ENCODE results near the gene CTSE. TPM values are rescaled to one million over a fixed set of nuclear protein-coding genes. Genes with fewer than 3 reads are reported as not detected.
A peak's percentile ranks its signal among the peaks of the same experiment; 100 is the strongest.

The CTSE gene
- total and polyA plus RNA-seq, 2 of the 8 experiments (the other 6 are each of a cell fraction or from before 2014, with no cell fraction given), result 0.03 TPM; not detected in 1

- Histone ChIP-seq H4K20me1 (replicated peaks in 1 of 2; ENCODE audit: control insufficient read depth in 1 of 2, insufficient read depth in 2 of 2, low read length in 2 of 2) (peaks cover 0 to 27% of the 10 kb centered on the region in 2 experiments), H3K23ac (ENCODE audit: insufficient read length) (peak overlapping the region; percentile 85), H3K9me3 (ENCODE audit: insufficient read depth in 2 of 2, low read depth in 1 of 2, low read length in 1 of 2) (peaks cover 0 to 4% of the 10 kb centered on the region in 2 experiments; a peak in 1 of 4 replicates), H3K14ac (ENCODE audit: insufficient read length) (no peak overlapping the region), H2AFZ (ENCODE audit: low read length) (no peak overlapping the region), H2BK12ac (ENCODE audit: low read depth, low read length) (peak overlapping the region; percentile 51; the same call in 1 of the 2 replicates), H3K4me3 (ENCODE audit: extremely low read depth in 1 of 4, insufficient read depth in 2 of 4, low read depth in 3 of 4, low read length in 4 of 4) (no peak overlapping the region), H2BK120ac (replicated peaks; ENCODE audit: low read depth, low read length) (peak overlapping the region; percentile 38), H3K18ac (ENCODE audit: extremely low read depth, low read length) (no peak overlapping the region), H3K4me2 (ENCODE audit: insufficient read depth in 1 of 2, low read depth in 2 of 2, low read length in 2 of 2) (no peak overlapping the region; a peak in 1 of 4 replicates), H2AK5ac (ENCODE audit: low read depth, low read length) (peak overlapping the region; percentile 99), H3K79me1 (ENCODE audit: low read depth, low read length) (peaks cover 5% of the 10 kb centered on the region), H4K91ac (replicated peaks; ENCODE audit: insufficient read length, low read length) (peak overlapping the region; percentile 69), H3K4ac (replicated peaks; ENCODE audit: insufficient read length, low read depth, low read length) (peak overlapping the region; percentile 80), H3K27ac (ENCODE audit: low read depth, low read length) (no peak overlapping the region), H3K4me1 (replicated peaks in 1 of 4; ENCODE audit: control insufficient read depth in 3 of 4, insufficient read depth in 4 of 4, low read length in 3 of 4) (no peaks in the 10 kb centered on the region; a peak in 2 of 7 replicates), H3K56ac (replicated peaks; ENCODE audit: insufficient read length, low read depth, low read length) (peak overlapping the region; percentile 100), H4K8ac (ENCODE audit: extremely low read depth, insufficient read depth, low read length) (no peak overlapping the region), H2BK15ac (ENCODE audit: low read length) (peak overlapping the region; percentile 33), H4K5ac (ENCODE audit: insufficient read length, low read depth, low read length) (no peak overlapping the region), H3K9ac (replicated peaks in 1 of 4; ENCODE audit: extremely low read depth in 1 of 4, low read depth in 3 of 4, low read length in 3 of 4) (no peak overlapping the region), H3K79me2 (ENCODE audit: control insufficient read depth in 1 of 2, insufficient read depth in 2 of 2, low read length in 2 of 2) (no peaks in the 10 kb centered on the region), H2BK5ac (ENCODE audit: low read depth, low read length) (0 out of 2 replicates have a peak overlapping the region, but pooled peaks have one; percentile 5), H3K23me2 (ENCODE audit: low read depth, low read length) (peaks cover 27% of the 10 kb centered on the region), H3K36me3 (ENCODE audit: control insufficient read depth in 2 of 4, insufficient read depth in 4 of 4, low read length in 3 of 4) (no peaks in the 10 kb centered on the region; a peak in 1 of 8 replicates), H3K27me3 (replicated peaks in 1 of 4; ENCODE audit: control insufficient read depth in 3 of 4, extremely low read depth in 1 of 4, insufficient read depth in 3 of 4, low read length in 3 of 4) (no peaks in the 10 kb centered on the region; a peak in 1 of 7 replicates), H2BK20ac (ENCODE audit: low read length) (no peak overlapping the region)
- WGBS, 2 experiments (ENCODE audit: extremely low coverage in 1 of 2, insufficient coverage in 1 of 2, insufficient read length in 1 of 2, insufficient replicate concordance in 2 of 2, low coverage in 1 of 2, low lambda C conversion rate in 2 of 2, missing lambda C conversion rate in 1 of 2), result 89 to 100% methylated on average over 3 to 8 of the region's 8 CpGs
- FAIRE-seq (no peak), DNase-seq (ENCODE audit: low read depth in 1 of 2, low spot score in 2 of 2) (no peak)
- CTCF ChIA-PET (ENCODE audit: partially characterized antibody), result no interaction called here
- POLR2A ChIA-PET (ENCODE audit: partially characterized antibody), result no interaction called here
- TF ChIP-seq BRCA1 (IDR thresholded peaks at IDR 0.05; ENCODE audit: low read depth, low read length) (no peak), KDM5A (IDR thresholded peaks at IDR 0.05; ENCODE audit: low read length) (no peak), NANOG (IDR thresholded peaks at IDR 0.05; ENCODE audit: insufficient read depth, low read depth, low read length, poor library complexity, severe bottlenecking) (no peak), RXRA (IDR thresholded peaks at IDR 0.05; ENCODE audit: insufficient read depth, low read depth, low read length) (no peak), USF2 (IDR thresholded peaks at IDR 0.05; ENCODE audit: low read length) (no peak), RNF2 (IDR thresholded peaks at IDR 0.05; ENCODE audit: borderline replicate concordance, low read depth, low read length, missing control alignments, poor library complexity, severe bottlenecking) (no peak), POU5F1 (IDR thresholded peaks at IDR 0.05; ENCODE audit: low read depth, low read length) (no peak)
Measured at GRCh38 chr1:205973377-205974232, 50.1 kb downstream of the CTSE start.

Data from H1 (cell line).